ENCODE results near the gene TIMP2. TPM values are rescaled to one million over a fixed set of nuclear protein-coding genes. Genes with fewer than 3 reads are reported as not detected.
"Not testable (repeated sequence)": the region's sequence is repeated elsewhere in the genome, so short reads cannot be mapped to it uniquely, and the experiment has no call there.

The TIMP2 gene
- total RNA-seq, 1 experiment from 2014 or later = 29.0 TPM

GRCh38 chr17:78903101-78903779 lies 21.9 kb downstream of the TIMP2 start, which contains the start of gene CEP295NL:
Gene CEP295NL (minus strand): TSS chr17:78903201. CDS start chr17:78901828, 1,373 bp downstream.
- Histone ChIP-seq H2BK20ac (ENCODE audit: low read depth, low read length, poor library complexity, severe bottlenecking) (no peak within 1 kb of the TSS), H2BK12ac (ENCODE audit: insufficient read length, low read depth, low read length) (no peak within 1 kb of the TSS), H3K14ac (ENCODE audit: insufficient read depth, low read length) (no peak within 1 kb of the TSS; the same call in 1 of the 2 replicates), H3K4ac (ENCODE audit: low read depth, low read length) (no peak within 1 kb of the TSS), H3K27ac (ENCODE audit: insufficient read length, low read depth, low read length) (no peak within 1 kb of the TSS), H3K79me1 (ENCODE audit: insufficient read depth, low read depth, low read length, poor library complexity, severe bottlenecking) (peaks cover 3% of the 10 kb centered on the region), H4K5ac (ENCODE audit: insufficient read length, low read depth, low read length) (no peak within 1 kb of the TSS), H2AFZ (ENCODE audit: low read length) (no peak within 1 kb of the TSS), H2BK5ac (ENCODE audit: insufficient read length, low read length) (no peak within 1 kb of the TSS), H4K8ac (replicated peaks; ENCODE audit: insufficient read length, low read depth, low read length) (no peak within 1 kb of the TSS), H3K56ac (ENCODE audit: insufficient read length, low read depth, low read length) (no peak within 1 kb of the TSS), H3K23ac (ENCODE audit: insufficient read length, low read depth, low read length) (no peak within 1 kb of the TSS), H3K23me2 (ENCODE audit: insufficient read length, low read depth, low read length, poor library complexity, severe bottlenecking) (no peaks in the 10 kb centered on the region), H2BK120ac (ENCODE audit: low read depth, low read length, poor library complexity, severe bottlenecking) (no peak within 1 kb of the TSS), H3K27me3 (ENCODE audit: insufficient read depth, low read length) (no peaks in the 10 kb centered on the region), H3K79me2 (ENCODE audit: insufficient read depth, low read length) (no peaks in the 10 kb centered on the region), H2AK5ac (ENCODE audit: insufficient read length, low read length) (no peak within 1 kb of the TSS), H3K9me3 (ENCODE audit: control insufficient read depth, low read depth, low read length) (no peaks in the 10 kb centered on the region), H3K9ac (ENCODE audit: extremely low read depth, insufficient read length, low read length) (no peak within 1 kb of the TSS), H4K91ac (ENCODE audit: insufficient read length, low read depth, low read length) (no peak within 1 kb of the TSS), H3T11ph (ENCODE audit: low read length) (no peak within 1 kb of the TSS), H4K20me1 (ENCODE audit: control insufficient read depth, insufficient read depth, insufficient read length) (no peaks in the 10 kb centered on the region), H3K4me2 (ENCODE audit: insufficient read depth, insufficient read length, low read length) (no peak within 1 kb of the TSS), H2BK15ac (ENCODE audit: low read depth, low read length) (no peak within 1 kb of the TSS), H3K18ac (ENCODE audit: insufficient read length, low read depth, low read length) (no peak within 1 kb of the TSS), H3K4me1 (ENCODE audit: insufficient read depth, low read length) (0 out of 2 replicates have a peak, but pooled peaks cover 1% of the 10 kb centered on the region)
- Mint-ChIP-seq H3K27ac (peak within 1 kb of the TSS in 2 of 3 experiments; percentile 56 to 73; a peak in 5 of 7 replicates), H3K27me3 (ENCODE audit: low read depth) (no peaks in the 10 kb centered on the region), H3K4me1 (peaks cover 19 to 34% of the 10 kb centered on the region in 2 experiments), H3K4me3 (peak within 1 kb of the TSS in 1 of 2 experiments; percentile 17; a peak in 1 of 5 replicates), H3K36me3 (ENCODE audit: insufficient read depth in 1 of 3, low read depth in 3 of 3) (peaks cover 0 to 8% (median 5%) of the 10 kb centered on the region in 3 experiments; a peak in 6 of 7 replicates), H3K9me3 (no peaks in the 10 kb centered on the region)
- no peak for TF ChIP-seq CTCF (conservative IDR thresholded peaks at IDR 0.05)
- WGBS (ENCODE audit: extremely low coverage, insufficient read length, low lambda C conversion rate) = no CpG with 5 or more reads among the region's 17 CpGs
- no peak for DNase-seq

- Mint-ChIP-seq H3K4me1 (peaks cover 22 to 44% of the 10 kb centered on the region in 2 experiments), H3K27ac (peak overlapping the region in 1 of 3 experiments; percentile 64; a peak in 2 of 7 replicates)
- not testable (repeated sequence) for H3K9me3 Mint-ChIP-seq; H3K4me3 Mint-ChIP-seq; H3K79me2 ChIP-seq (ENCODE audit: insufficient read depth, low read length); H3K56ac ChIP-seq (ENCODE audit: insufficient read length, low read depth, low read length); H3K9ac ChIP-seq (ENCODE audit: extremely low read depth, insufficient read length, low read length); H3K79me1 ChIP-seq (ENCODE audit: insufficient read depth, low read depth, low read length, poor library complexity, severe bottlenecking); H4K8ac ChIP-seq (replicated peaks; ENCODE audit: insufficient read length, low read depth, low read length); H3K4me2 ChIP-seq (ENCODE audit: insufficient read depth, insufficient read length, low read length); H3K18ac ChIP-seq (ENCODE audit: insufficient read length, low read depth, low read length); H4K91ac ChIP-seq (ENCODE audit: insufficient read length, low read depth, low read length); H4K5ac ChIP-seq (ENCODE audit: insufficient read length, low read depth, low read length); H2BK120ac ChIP-seq (ENCODE audit: low read depth, low read length, poor library complexity, severe bottlenecking); H3K23me2 ChIP-seq (ENCODE audit: insufficient read length, low read depth, low read length, poor library complexity, severe bottlenecking); H2AK5ac ChIP-seq (ENCODE audit: insufficient read length, low read length); H3K9me3 ChIP-seq (ENCODE audit: control insufficient read depth, low read depth, low read length); H3K14ac ChIP-seq (ENCODE audit: insufficient read depth, low read length); H3K4ac ChIP-seq (ENCODE audit: low read depth, low read length); H3K27ac ChIP-seq (ENCODE audit: insufficient read length, low read depth, low read length); H3K27me3 ChIP-seq (ENCODE audit: insufficient read depth, low read length); H2AFZ ChIP-seq (ENCODE audit: low read length); DNase-seq; H2BK12ac ChIP-seq (ENCODE audit: insufficient read length, low read depth, low read length); H4K20me1 ChIP-seq (ENCODE audit: control insufficient read depth, insufficient read depth, insufficient read length); H3T11ph ChIP-seq (ENCODE audit: low read length); H3K23ac ChIP-seq (ENCODE audit: insufficient read length, low read depth, low read length); H3K4me1 ChIP-seq (ENCODE audit: insufficient read depth, low read length); H2BK20ac ChIP-seq (ENCODE audit: low read depth, low read length, poor library complexity, severe bottlenecking); H2BK15ac ChIP-seq (ENCODE audit: low read depth, low read length); H2BK5ac ChIP-seq (ENCODE audit: insufficient read length, low read length); H3K27me3 Mint-ChIP-seq (ENCODE audit: low read depth); H3K36me3 Mint-ChIP-seq (ENCODE audit: insufficient read depth in 1 of 3, low read depth in 3 of 3)
- WGBS (ENCODE audit: extremely low coverage, insufficient read length, low lambda C conversion rate) = no CpG with 5 or more reads among the region's 8 CpGs
Measured at GRCh38 chr17:78902231-78902630, 23.0 kb downstream of the TIMP2 start.

All from H9 (cell line).